ENCODE measurements around the gene UTP3.

DNA sequence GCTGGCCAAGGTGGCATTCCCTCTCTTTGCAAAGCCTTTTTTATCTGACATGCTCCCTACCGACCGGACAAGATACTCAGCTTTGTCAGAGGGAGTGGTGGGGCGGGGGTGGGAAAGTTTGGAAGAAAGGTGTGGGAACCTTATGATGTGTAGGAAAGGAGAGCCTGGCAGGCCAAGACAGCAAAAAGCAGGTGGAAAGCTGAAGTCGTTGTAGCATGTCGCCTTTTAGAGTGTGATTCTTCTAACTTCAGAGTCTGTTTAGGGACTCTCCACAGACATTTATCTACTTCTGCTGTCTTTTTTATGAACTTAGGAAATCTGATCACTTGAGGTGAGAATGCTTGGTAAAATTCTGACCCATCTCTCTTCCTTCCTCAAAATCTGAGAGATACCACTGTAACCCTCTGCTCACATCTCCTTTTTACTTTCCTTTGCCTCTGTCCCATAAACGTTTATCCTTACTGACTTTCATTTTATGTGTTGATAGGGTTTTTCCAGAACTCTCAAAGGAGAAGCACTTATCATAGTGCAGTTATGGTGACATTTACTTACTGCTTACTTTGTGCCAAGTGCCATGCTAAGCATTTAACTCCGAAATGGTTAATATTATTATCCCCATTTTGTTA is 25.2 kb downstream of the UTP3 start:
- TF ChIP-seq EZH2 (IDR thresholded peaks at IDR 0.05; ENCODE audit: insufficient read depth, poor library complexity, severe bottlenecking), result no peak
- no peak for TF ChIP-seq EZH2phosphoT487 (IDR thresholded peaks at IDR 0.05; ENCODE audit: insufficient read depth, low read depth)
